Trophoblast cell (in vitro differentiated cells and primary cell): ENCODE results near the gene MAP2K5.

Experiments
- DNase-seq, 2 donors: peaks; one replicate each; pipeline ENCODE4 v3.0.0-alpha.2; 2016
- H2AFZ ChIP-seq: 2 replicates; pipeline ENCODE4 v1.6.1; 2013; ENCODE audit warnings: low read length, moderate library complexity, mild to moderate bottlenecking; ENCODE audit not compliant: insufficient read depth, poor library complexity
- H2AK5ac ChIP-seq: 2 replicates; pipeline ENCODE4 v1.6.1; 2013; ENCODE audit warnings: mild to moderate bottlenecking, low read length
- H2BK120ac ChIP-seq: 2 replicates; pipeline ENCODE4 v1.6.1; 2013; ENCODE audit warnings: low read length, mild to moderate bottlenecking, moderate library complexity; ENCODE audit not compliant: insufficient read depth, poor library complexity
- H2BK12ac ChIP-seq: 2 replicates; pipeline ENCODE4 v1.6.1; 2013; ENCODE audit warnings: mild to moderate bottlenecking, low read length, moderate library complexity
- H2BK5ac ChIP-seq: 2 replicates; pipeline ENCODE4 v1.6.1; 2013; ENCODE audit warnings: low read length, low read depth, moderate library complexity, mild to moderate bottlenecking; ENCODE audit not compliant: poor library complexity
- H3K14ac ChIP-seq: 2 replicates; pipeline ENCODE4 v1.6.1; 2013; ENCODE audit warnings: mild to moderate bottlenecking, low read length
- H3K18ac ChIP-seq: 2 replicates; pipeline ENCODE4 v1.6.1; 2013; ENCODE audit warnings: mild to moderate bottlenecking, low read length
- H3K23ac ChIP-seq: 2 replicates; pipeline ENCODE4 v1.6.1; 2013; ENCODE audit warnings: low read length
- H3K27ac ChIP-seq: 2 replicates; pipeline ENCODE4 v1.5.1; 2013; ENCODE audit warnings: low read depth, mild to moderate bottlenecking, inconsistent platforms, low read length, moderate library complexity
- H3K27me3 ChIP-seq: 2 replicates; pipeline ENCODE4 v1.6.1; 2013; ENCODE audit warnings: inconsistent platforms, mild to moderate bottlenecking, low read length, moderate library complexity; ENCODE audit not compliant: insufficient read depth
- H3K36me3 ChIP-seq, 2 experiments: 1 replicate in 1 of 2; 2 replicates in 1 of 2; pipeline ENCODE4 v1.6.1; 2013; ENCODE audit warnings: low read length in 2 of 2, mild to moderate bottlenecking in 2 of 2, moderate library complexity in 1 of 2; ENCODE audit not compliant: insufficient read depth in 2 of 2, control insufficient read depth in 1 of 2
- H3K4ac ChIP-seq: 2 replicates; pipeline ENCODE4 v1.6.1; 2013; ENCODE audit warnings: low read depth, mild to moderate bottlenecking, low read length, moderate library complexity
- H3K4me1 ChIP-seq, 2 experiments: 1 replicate in 1 of 2; 2 replicates in 1 of 2; pipeline ENCODE4 v1.6.1; 2013; ENCODE audit warnings: low read length in 2 of 2, mild to moderate bottlenecking in 2 of 2, moderate library complexity in 1 of 2; ENCODE audit not compliant: insufficient read depth in 2 of 2, control insufficient read depth in 1 of 2
- H3K4me2 ChIP-seq: 2 replicates; pipeline ENCODE4 v1.6.1; 2013; ENCODE audit warnings: inconsistent platforms, mild to moderate bottlenecking, low read length, moderate library complexity
- H3K4me3 ChIP-seq: 2 replicates; pipeline ENCODE4 v1.5.1; 2013; ENCODE audit warnings: mild to moderate bottlenecking, low read depth, low read length, inconsistent platforms
- H3K79me1 ChIP-seq: one replicate; pipeline ENCODE4 v1.6.1; 2013; ENCODE audit warnings: low read length
- H3K79me2 ChIP-seq: 2 replicates; pipeline ENCODE4 v1.6.1; 2013; ENCODE audit warnings: low read length, mild to moderate bottlenecking; ENCODE audit not compliant: control insufficient read depth, insufficient read depth, poor library complexity
- H3K9ac ChIP-seq: 2 replicates; pipeline ENCODE4 v1.6.1; 2013; ENCODE audit warnings: mild to moderate bottlenecking, low read length
- H3K9me3 ChIP-seq: 2 replicates; pipeline ENCODE4 v1.6.1; 2013; ENCODE audit warnings: low read depth, mild to moderate bottlenecking, control low read depth, inconsistent platforms, low read length; ENCODE audit not compliant: insufficient read depth
- H4K12ac ChIP-seq: 2 replicates; pipeline ENCODE4 v1.6.1; 2013; ENCODE audit warnings: low read depth, mild to moderate bottlenecking, low read length, moderate library complexity
- H4K8ac ChIP-seq: 2 replicates; pipeline ENCODE4 v1.6.1; 2013; ENCODE audit warnings: low read depth, mild to moderate bottlenecking, low read length, moderate library complexity
- H4K91ac ChIP-seq: one replicate; pipeline ENCODE4 v1.6.1; 2013; ENCODE audit warnings: low read depth, mild to moderate bottlenecking, low read length, moderate library complexity
- WGBS: extraction: QIAGEN DNeasy Blood & Tissue Kit; methylation state at CpG from one replicate; pipeline ENCODE4 v1.1.7; 2013; ENCODE audit warnings: missing lambda C conversion rate; ENCODE audit not compliant: insufficient read length, insufficient coverage; ENCODE audit errors: extremely low coverage; 5-methylcytosine and 5-hydroxymethylcytosine counted together

The MAP2K5 gene

DNA sequence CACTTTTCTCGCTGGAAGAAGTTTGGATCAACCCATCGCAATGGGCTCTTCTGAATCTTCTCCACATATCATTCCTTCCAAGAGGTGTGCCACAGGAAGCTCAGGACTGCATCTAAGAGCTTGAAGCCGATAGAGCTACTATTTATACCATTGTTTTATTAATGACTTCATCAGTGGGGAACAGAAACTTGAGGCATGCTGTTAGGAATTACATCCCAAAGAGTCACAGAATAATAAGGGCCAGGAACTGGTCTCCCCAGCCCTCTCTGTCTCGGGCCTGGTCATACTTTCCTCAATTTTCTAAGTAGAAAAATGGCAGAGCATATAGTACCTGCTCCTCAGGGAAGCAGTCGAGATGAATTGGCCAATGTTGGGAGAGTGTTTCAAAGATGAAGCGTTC, 38.4 kb upstream of the MAP2K5 start:
- Histone ChIP-seq H3K4me2 (no peak overlapping the region), H2BK120ac (no peak overlapping the region), H3K27ac (no peak overlapping the region), H4K12ac (no peak overlapping the region), H3K4ac (no peak overlapping the region), H3K79me2 (no peaks in the 10 kb centered on the region), H3K14ac (no peak overlapping the region), H2BK5ac (no peak overlapping the region), H3K79me1 (no peaks in the 10 kb centered on the region), H4K91ac (no peak overlapping the region), H3K9ac (no peak overlapping the region), H4K8ac (no peak overlapping the region), H3K4me3 (no peak overlapping the region), H2BK12ac (no peak overlapping the region), H3K4me1 (no peaks in the 10 kb centered on the region), H3K23ac (no peak overlapping the region), H2AFZ (no peak overlapping the region), H3K18ac (no peak overlapping the region), H2AK5ac (no peak overlapping the region), H3K27me3 (no peaks in the 10 kb centered on the region), H3K9me3 (no peaks in the 10 kb centered on the region), H3K36me3 (no peaks in the 10 kb centered on the region)
- WGBS = no CpG with 5 or more reads among the region's 6 CpGs
- no peak for DNase-seq

GRCh38 chr15:67504796-67505195, 37.7 kb upstream of the MAP2K5 start:
- Histone ChIP-seq H4K91ac (no peak overlapping the region), H3K18ac (no peak overlapping the region), H3K4me3 (no peak overlapping the region), H4K8ac (no peak overlapping the region), H3K4me1 (no peaks in the 10 kb centered on the region), H3K4me2 (no peak overlapping the region), H2BK5ac (no peak overlapping the region), H3K27me3 (no peaks in the 10 kb centered on the region), H2AK5ac (no peak overlapping the region), H2BK120ac (no peak overlapping the region), H3K27ac (no peak overlapping the region), H3K36me3 (no peaks in the 10 kb centered on the region), H3K14ac (no peak overlapping the region), H2BK12ac (no peak overlapping the region), H3K9ac (no peak overlapping the region), H3K79me1 (no peaks in the 10 kb centered on the region), H4K12ac (no peak overlapping the region), H3K79me2 (no peaks in the 10 kb centered on the region), H3K4ac (no peak overlapping the region), H3K23ac (no peak overlapping the region), H2AFZ (no peak overlapping the region), H3K9me3 (no peaks in the 10 kb centered on the region)
- DNase-seq = no peak
- no CpG with 5 or more reads among the region's 5 CpGs for WGBS

DNA sequence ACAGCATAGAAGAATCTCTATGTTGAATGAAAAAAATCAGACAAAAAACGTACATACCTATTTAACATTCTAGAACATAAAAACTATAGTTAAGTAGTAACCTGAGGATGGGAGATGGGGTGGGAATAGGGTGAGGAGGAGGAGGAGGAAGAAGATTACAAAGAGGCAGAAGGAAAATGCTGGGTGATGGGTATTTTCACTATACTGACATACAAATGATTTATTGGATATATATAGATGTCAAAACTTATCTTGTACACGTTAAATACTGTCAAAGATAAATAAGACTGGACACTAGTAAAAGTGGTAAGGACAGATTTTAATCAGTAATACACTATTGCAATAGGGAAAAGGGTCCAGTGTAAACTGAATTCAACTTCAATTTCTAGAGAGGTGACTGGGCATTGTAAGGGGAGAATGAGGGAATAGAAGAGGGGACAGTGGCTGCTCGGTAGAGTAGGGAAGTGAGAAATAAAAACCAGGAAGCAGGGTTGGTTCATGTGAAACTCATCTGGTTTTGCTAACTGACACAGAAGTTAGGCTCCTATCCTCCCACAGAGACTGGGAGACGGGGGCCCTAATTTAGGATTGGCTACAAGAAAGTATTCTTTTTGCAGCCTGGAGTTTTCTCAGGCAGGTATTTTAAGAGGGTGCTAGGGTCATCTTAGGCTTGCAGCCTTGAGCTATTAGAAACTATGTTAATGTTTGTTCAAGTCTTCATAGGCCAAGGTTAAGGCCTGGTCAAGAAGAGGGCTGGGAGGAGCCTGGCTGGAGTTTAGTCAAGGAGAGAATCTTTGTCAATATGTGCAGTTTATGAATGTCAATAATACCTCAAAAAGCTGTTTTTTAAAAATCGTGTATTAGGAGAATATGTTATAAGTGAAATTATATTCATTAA, 36.6 kb upstream of the MAP2K5 start:
- H3K4ac ChIP-seq = no peak overlapping the region

GRCh38 chr15:67506775-67507747, 35.4 kb upstream of the MAP2K5 start:
- no peaks in the 10 kb centered on the region for H3K79me1 ChIP-seq
- no peak overlapping the region for H2BK5ac ChIP-seq
- H2BK12ac ChIP-seq = no peak overlapping the region
- no peak overlapping the region for H4K8ac ChIP-seq
- no peak overlapping the region for H3K27ac ChIP-seq
- DNase-seq = no peak
- no peak overlapping the region for H3K4me3 ChIP-seq
- no peak overlapping the region for H3K9ac ChIP-seq
- WGBS = no CpG with 5 or more reads among the region's 11 CpGs
- H2AK5ac ChIP-seq = no peak overlapping the region
- H3K36me3 ChIP-seq = no peaks in the 10 kb centered on the region
- no peaks in the 10 kb centered on the region for H3K9me3 ChIP-seq
- no peak overlapping the region for H4K91ac ChIP-seq
- H3K23ac ChIP-seq = no peak overlapping the region
- no peak overlapping the region for H2AFZ ChIP-seq
- no peak overlapping the region for H3K14ac ChIP-seq
- H4K12ac ChIP-seq = no peak overlapping the region
- H3K4me1 ChIP-seq = no peaks in the 10 kb centered on the region
- H3K27me3 ChIP-seq = no peaks in the 10 kb centered on the region
- H3K4ac ChIP-seq = no peak overlapping the region
- no peaks in the 10 kb centered on the region for H3K79me2 ChIP-seq
- no peak overlapping the region for H3K4me2 ChIP-seq
- no peak overlapping the region for H2BK120ac ChIP-seq
- H3K18ac ChIP-seq = no peak overlapping the region

More for the DNA sequence above, 36.6 kb upstream of the MAP2K5 start:
- no peak overlapping the region for H2BK5ac ChIP-seq
- no peak overlapping the region for H3K23ac ChIP-seq
- no peak overlapping the region for H2BK120ac ChIP-seq
- no peak for DNase-seq
- H2AK5ac ChIP-seq = no peak overlapping the region
- no peaks in the 10 kb centered on the region for H3K27me3 ChIP-seq
- H3K4me1 ChIP-seq = no peaks in the 10 kb centered on the region
- no peak overlapping the region for H2BK12ac ChIP-seq
- no peaks in the 10 kb centered on the region for H3K79me1 ChIP-seq
- no peak overlapping the region for H4K12ac ChIP-seq
- no peaks in the 10 kb centered on the region for H3K36me3 ChIP-seq
- H4K8ac ChIP-seq = no peak overlapping the region
- no peak overlapping the region for H3K4me2 ChIP-seq
- no peak overlapping the region for H3K18ac ChIP-seq
- no peak overlapping the region for H3K9ac ChIP-seq
- H4K91ac ChIP-seq = no peak overlapping the region
- no CpG with 5 or more reads among the region's 5 CpGs for WGBS
- H3K79me2 ChIP-seq = no peaks in the 10 kb centered on the region
- H3K14ac ChIP-seq = no peak overlapping the region
- no peak overlapping the region for H2AFZ ChIP-seq
- no peak overlapping the region for H3K27ac ChIP-seq
- H3K9me3 ChIP-seq = no peaks in the 10 kb centered on the region
- no peak overlapping the region for H3K4me3 ChIP-seq
